ENCODE data around the gene VGLL3.

- TF ChIP-seq CTCF (IDR thresholded peaks at IDR 0.05) = no peak
- no peak for TF ChIP-seq POLR2AphosphoS5 (IDR thresholded peaks at IDR 0.05; ENCODE audit: low read depth, low read length)
- no peak for TF ChIP-seq TCF7L2 (IDR thresholded peaks at IDR 0.05; ENCODE audit: low read depth, low read length)
- no peak for TF ChIP-seq REST (IDR thresholded peaks at IDR 0.05; ENCODE audit: insufficient read depth in 1 of 2, low read depth in 2 of 2, low read length in 1 of 2)
Observed at GRCh38 chr3:87000940-87001339, 10.0 kb upstream of the VGLL3 start.
